DOHH2 (cell line): ENCODE measurements around the gene CPN1.
"Not testable (repeated sequence)": the region's sequence is repeated elsewhere in the genome, so short reads cannot be mapped to it uniquely, and the experiment has no call there.

Experiments used
- H3F3A ChIP-seq: fragments of 200-600 bp; sonication (generic), shearing (Covaris generic); 2 replicates; pipeline ENCODE4 v1.6.0; 2016; ENCODE audit warnings: antibody characterized with exemption, mild to moderate bottlenecking; ENCODE audit not compliant: control insufficient read depth, insufficient read depth
- H3K27ac ChIP-seq: fragments of 200-600 bp; sonication (generic); 2 replicates; pipeline ENCODE4 v1.5.1; 2014; ENCODE audit warnings: low read depth, mild to moderate bottlenecking, low read length, moderate library complexity
- H3K27me3 ChIP-seq: fragments of 200-600 bp; sonication (generic); 2 replicates; pipeline ENCODE4 v1.6.1; 2014; ENCODE audit warnings: mild to moderate bottlenecking, low read length, mixed read lengths; ENCODE audit not compliant: control insufficient read depth
- H3K36me3 ChIP-seq: fragments of 200-600 bp; sonication (generic); 2 replicates; pipeline ENCODE4 v1.6.1; 2014; ENCODE audit warnings: mild to moderate bottlenecking, low read length, moderate library complexity, mixed read lengths; ENCODE audit not compliant: control insufficient read depth
- H3K4me1 ChIP-seq: fragments of 200-600 bp; sonication (generic); 2 replicates; pipeline ENCODE4 v1.6.1; 2014; ENCODE audit warnings: mild to moderate bottlenecking, low read length, mixed read lengths; ENCODE audit not compliant: control insufficient read depth
- H3K4me2 ChIP-seq: fragments of 200-600 bp; sonication (generic); 2 replicates; pipeline ENCODE4 v1.6.0; 2014; ENCODE audit warnings: mild to moderate bottlenecking, low read length, moderate library complexity
- H3K4me3 ChIP-seq: fragments of 200-600 bp; sonication (generic); 2 replicates; pipeline ENCODE4 v1.5.1; 2014; ENCODE audit warnings: mild to moderate bottlenecking, low read length, mixed read lengths
- H3K79me2 ChIP-seq: fragments of 200-600 bp; sonication (generic); 2 replicates; pipeline ENCODE4 v1.6.1; 2014; ENCODE audit warnings: mild to moderate bottlenecking, low read length, mixed read lengths; ENCODE audit not compliant: control insufficient read depth
- H3K9me2 ChIP-seq: fragments of 200-600 bp; sonication (generic); replicated peaks from 2 replicates; pipeline ENCODE4 v1.6.1; 2014; ENCODE audit warnings: mild to moderate bottlenecking, low read length, mixed read lengths; ENCODE audit not compliant: control insufficient read depth
- H3K9me3 ChIP-seq: fragments of 200-600 bp; sonication (generic); 2 replicates; pipeline ENCODE4 v1.6.1; 2014; ENCODE audit warnings: antibody characterized with exemption, low read length, mixed read lengths; ENCODE audit not compliant: control insufficient read depth, insufficient read depth
- H4K20me1 ChIP-seq: fragments of 200-600 bp; sonication (generic); 2 replicates; pipeline ENCODE4 v1.6.0; 2014; ENCODE audit warnings: low read depth, mild to moderate bottlenecking, antibody characterized with exemption, low read length, moderate library complexity; ENCODE audit not compliant: control insufficient read depth, insufficient read depth
- CTCF ChIP-seq: fragments of 200-600 bp; sonication (generic); IDR thresholded peaks from one replicate; pipeline ENCODE4 v1.5.1; 2014; ENCODE audit warnings: antibody characterized with exemption, mild to moderate bottlenecking, low read depth, low read length; ENCODE audit not compliant: poor library complexity, severe bottlenecking
- EZH2phosphoT487 ChIP-seq: fragments of 200-600 bp; sonication (generic); IDR thresholded peaks from 2 replicates; pipeline ENCODE4 v1.6.1; 2017; ENCODE audit warnings: borderline replicate concordance, mild to moderate bottlenecking, antibody characterized with exemption, low read length, moderate library complexity, mixed read lengths

CPN1 gene

GRCh38 chr10:100089241-100089640 is 7.6 kb upstream of the CPN1 start:
- H3K4me1 ChIP-seq = no peaks in the 10 kb centered on the region
- no peak overlapping the region for H3K4me2 ChIP-seq
- no peaks in the 10 kb centered on the region for H3F3A ChIP-seq
- no peaks in the 10 kb centered on the region for H3K36me3 ChIP-seq
- H3K9me2 ChIP-seq = no peaks in the 10 kb centered on the region
- no peaks in the 10 kb centered on the region for H4K20me1 ChIP-seq
- H3K27me3 ChIP-seq = peaks cover 33% of the 10 kb centered on the region
- H3K4me3 ChIP-seq = no peak overlapping the region
- no peaks in the 10 kb centered on the region for H3K79me2 ChIP-seq
- no peaks in the 10 kb centered on the region for H3K9me3 ChIP-seq
- no peak for TF ChIP-seq EZH2phosphoT487
- no peak for TF ChIP-seq CTCF
- no peak overlapping the region for H3K27ac ChIP-seq

GRCh38 chr10:100086708-100087107 is 5.0 kb upstream of the CPN1 start:
- H3K4me2 ChIP-seq, H3K79me2 ChIP-seq, H3K4me1 ChIP-seq, H3K9me3 ChIP-seq, H3F3A ChIP-seq, H3K4me3 ChIP-seq, H4K20me1 ChIP-seq, H3K9me2 ChIP-seq, H3K36me3 ChIP-seq, H3K27ac ChIP-seq: not testable (repeated sequence)
- peaks cover 36% of the 10 kb centered on the region for H3K27me3 ChIP-seq

- H3K9me3 ChIP-seq = no peaks in the 10 kb centered on the region
- H3K4me1 ChIP-seq = no peaks in the 10 kb centered on the region
These were observed 3.9 kb upstream of the CPN1 start for GRCh38 chr10:100085596-100085995.

GRCh38 chr10:100083623-100084022 is 2.0 kb upstream of the CPN1 start:
- Histone ChIP-seq H3K4me2 (no peak overlapping the region), H3K27me3 (peaks cover 35% of the 10 kb centered on the region), H3K4me3 (no peak overlapping the region), H4K20me1 (no peaks in the 10 kb centered on the region), H3K4me1 (no peaks in the 10 kb centered on the region), H3K9me3 (no peaks in the 10 kb centered on the region), H3K27ac (no peak overlapping the region), H3K79me2 (no peaks in the 10 kb centered on the region), H3K36me3 (no peaks in the 10 kb centered on the region), H3F3A (no peaks in the 10 kb centered on the region), H3K9me2 (no peaks in the 10 kb centered on the region)
- TF ChIP-seq CTCF (no peak), EZH2phosphoT487 (no peak)

More at GRCh38 chr10:100085596-100085995, 3.9 kb upstream of the CPN1 start:
- Histone ChIP-seq H3K27me3 (peaks cover 36% of the 10 kb centered on the region), H3K27ac (no peak overlapping the region), H3K4me2 (no peak overlapping the region), H3K36me3 (no peaks in the 10 kb centered on the region), H3K9me2 (no peaks in the 10 kb centered on the region), H3K4me3 (no peak overlapping the region), H3K79me2 (no peaks in the 10 kb centered on the region), H4K20me1 (no peaks in the 10 kb centered on the region), H3F3A (no peaks in the 10 kb centered on the region)
- TF ChIP-seq CTCF (no peak), EZH2phosphoT487 (no peak)

- not testable (repeated sequence) for H3K4me1 ChIP-seq, H3K9me2 ChIP-seq, H3K4me3 ChIP-seq, H3K36me3 ChIP-seq, H3K4me2 ChIP-seq, H3K9me3 ChIP-seq, H3K27ac ChIP-seq, H4K20me1 ChIP-seq, H3K79me2 ChIP-seq, H3F3A ChIP-seq
- peaks cover 30% of the 10 kb centered on the region for H3K27me3 ChIP-seq
These were observed 607 bp upstream of the CPN1 start for GRCh38 chr10:100082276-100082675.
